SU-DHL-6 (cell line): ENCODE data around the gene ING4.

Experiments used
- EZH2phosphoT487 ChIP-seq: fragments of 200-600 bp; sonication (generic), shearing (Covaris generic); conservative IDR thresholded peaks from 2 replicates; pipeline ENCODE4 v1.6.1; 2018; ENCODE audit warnings: mild to moderate bottlenecking, antibody characterized with exemption, low read length, moderate library complexity, mixed read lengths
- TF ChIP-seq, protein P1 (sequence below): fragments of 200-600 bp; sonication (generic); IDR thresholded peaks from one replicate; pipeline ENCODE4 v1.5.1; 2017; ENCODE audit warnings: antibody characterized with exemption, mild to moderate bottlenecking, low read length, moderate library complexity; ENCODE audit not compliant: insufficient read depth, poor library complexity, severe bottlenecking

DNA sequence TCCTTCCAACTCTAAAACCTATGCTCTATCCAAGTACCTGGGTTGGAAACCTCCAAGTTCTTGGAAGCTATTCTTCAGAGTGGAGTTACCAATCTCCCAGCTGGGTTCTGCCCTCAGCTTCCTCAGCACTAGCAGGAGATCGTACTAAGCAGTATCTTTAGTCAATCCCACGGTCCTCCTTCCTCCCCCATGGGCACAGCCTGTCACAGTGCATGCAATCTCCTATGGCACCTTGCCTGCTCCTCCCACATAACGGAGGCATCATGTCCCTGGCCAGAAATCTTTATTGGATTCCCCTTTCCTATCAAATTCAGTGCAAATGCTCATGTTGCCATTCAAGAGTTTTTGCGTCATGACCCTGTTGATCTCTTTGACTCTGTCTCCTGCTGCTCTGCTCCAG, 21.8 kb downstream of the ING4 start:
- TF ChIP-seq, protein P1, sequence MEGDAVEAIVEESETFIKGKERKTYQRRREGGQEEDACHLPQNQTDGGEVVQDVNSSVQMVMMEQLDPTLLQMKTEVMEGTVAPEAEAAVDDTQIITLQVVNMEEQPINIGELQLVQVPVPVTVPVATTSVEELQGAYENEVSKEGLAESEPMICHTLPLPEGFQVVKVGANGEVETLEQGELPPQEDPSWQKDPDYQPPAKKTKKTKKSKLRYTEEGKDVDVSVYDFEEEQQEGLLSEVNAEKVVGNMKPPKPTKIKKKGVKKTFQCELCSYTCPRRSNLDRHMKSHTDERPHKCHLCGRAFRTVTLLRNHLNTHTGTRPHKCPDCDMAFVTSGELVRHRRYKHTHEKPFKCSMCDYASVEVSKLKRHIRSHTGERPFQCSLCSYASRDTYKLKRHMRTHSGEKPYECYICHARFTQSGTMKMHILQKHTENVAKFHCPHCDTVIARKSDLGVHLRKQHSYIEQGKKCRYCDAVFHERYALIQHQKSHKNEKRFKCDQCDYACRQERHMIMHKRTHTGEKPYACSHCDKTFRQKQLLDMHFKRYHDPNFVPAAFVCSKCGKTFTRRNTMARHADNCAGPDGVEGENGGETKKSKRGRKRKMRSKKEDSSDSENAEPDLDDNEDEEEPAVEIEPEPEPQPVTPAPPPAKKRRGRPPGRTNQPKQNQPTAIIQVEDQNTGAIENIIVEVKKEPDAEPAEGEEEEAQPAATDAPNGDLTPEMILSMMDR: no peak
- TF ChIP-seq EZH2phosphoT487: no peak
